NCI-H748 (cell line): Measurements from ENCODE around the gene NRCAM.
"Not testable (repeated sequence)": the region's sequence is repeated elsewhere in the genome, so short reads cannot be mapped to it uniquely, and the experiment has no call there.

Experiments
- DNase-seq: peaks from one replicate; lab custom pipeline; 2025; ENCODE audit not compliant: unreplicated experiment; lab: John Stamatoyannopoulos, UW

Gene NRCAM

GRCh38 chr7:108404509-108405420 lies 51.5 kb downstream of the NRCAM start:
- DNase-seq: no peak

DNA sequence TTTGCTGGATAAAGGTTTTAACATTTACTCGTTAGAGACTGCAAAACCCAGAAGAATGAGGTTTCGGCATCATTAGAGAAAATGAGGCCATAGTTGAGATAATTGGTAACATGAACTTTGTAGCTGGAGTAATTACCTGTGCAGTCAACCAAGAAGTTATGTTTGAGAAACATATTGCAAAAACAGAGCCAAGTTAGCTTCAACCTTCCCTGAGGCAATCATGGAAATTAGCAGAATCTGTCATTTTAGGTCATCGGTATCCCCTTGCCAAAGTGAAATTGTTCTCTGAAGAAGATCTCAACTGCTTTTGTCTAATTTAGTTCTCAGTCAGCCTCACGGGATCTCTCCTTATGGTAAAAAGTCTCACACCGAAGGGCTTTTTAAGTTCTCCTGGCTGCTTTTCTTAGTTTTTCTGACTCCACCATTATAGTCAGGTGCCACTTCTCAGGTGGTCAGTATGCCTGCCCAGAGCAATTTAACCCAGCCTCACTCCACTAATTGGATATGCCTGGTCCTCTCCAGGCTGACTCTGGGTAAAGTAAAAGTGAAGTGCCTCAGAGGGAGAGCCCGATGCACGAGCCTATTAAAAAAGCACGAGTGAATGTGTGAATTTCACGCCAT lies 52.5 kb downstream of the NRCAM start:
- peak; percentile 49 for DNase-seq

DNA sequence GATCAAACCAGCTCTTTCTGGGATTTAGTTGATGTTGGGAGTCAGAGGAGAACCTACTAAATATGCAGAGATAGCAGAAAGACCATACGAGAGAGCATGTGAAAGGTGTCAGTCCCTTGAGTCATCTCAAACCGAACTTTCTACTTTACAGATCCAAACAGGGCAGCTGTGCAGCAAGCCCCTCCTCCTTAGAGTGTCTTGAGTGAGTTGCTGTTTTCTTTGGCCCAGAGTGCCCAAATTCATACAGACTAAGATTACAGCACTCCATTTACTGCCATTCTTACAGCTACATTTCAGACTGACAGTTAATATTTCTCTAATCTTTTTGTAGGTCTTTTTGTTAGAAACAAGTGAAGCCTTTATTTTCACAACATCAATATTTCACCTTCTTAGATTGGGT lies 53.4 kb downstream of the NRCAM start:
- DNase-seq: no peak

GRCh38 chr7:108396080-108396479 lies 60.2 kb downstream of the NRCAM start:
- DNase-seq: no peak

GRCh38 chr7:108395426-108395825 lies 60.8 kb downstream of the NRCAM start:
- no peak for DNase-seq

- peak; percentile 83 for DNase-seq
These were observed 63.1 kb downstream of the NRCAM start for GRCh38 chr7:108393097-108393496.

GRCh38 chr7:108387686-108388085 lies 68.5 kb downstream of the NRCAM start:
- DNase-seq: not testable (repeated sequence)

DNA sequence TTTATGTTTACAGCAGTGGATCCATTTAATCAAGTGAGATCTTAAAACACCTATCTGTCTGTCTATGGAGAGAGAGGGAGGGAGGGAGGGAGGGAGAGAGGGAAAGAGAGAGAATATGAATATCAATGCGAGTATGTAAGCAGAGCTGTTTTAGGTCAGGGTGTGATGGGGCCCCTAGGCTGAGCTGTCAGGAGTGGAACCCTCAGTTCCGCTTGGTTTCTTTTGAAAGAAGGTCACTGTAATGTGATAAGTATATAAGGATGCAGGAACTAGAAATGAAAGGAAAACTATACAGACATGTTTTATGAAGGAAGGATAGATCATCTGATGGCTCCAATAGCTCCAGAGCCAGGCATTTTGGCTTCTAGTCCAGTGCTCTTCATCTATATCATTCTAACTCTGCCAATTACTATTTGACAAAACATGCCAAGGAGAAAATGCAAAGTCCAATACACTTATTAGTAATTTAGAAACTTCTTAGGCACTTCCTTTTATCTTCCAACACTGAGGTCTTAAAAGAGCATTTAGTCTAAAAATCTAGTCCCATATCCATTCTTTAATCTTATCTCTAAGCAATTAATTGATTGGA lies 70.3 kb downstream of the NRCAM start:
- DNase-seq: no peak

DNA sequence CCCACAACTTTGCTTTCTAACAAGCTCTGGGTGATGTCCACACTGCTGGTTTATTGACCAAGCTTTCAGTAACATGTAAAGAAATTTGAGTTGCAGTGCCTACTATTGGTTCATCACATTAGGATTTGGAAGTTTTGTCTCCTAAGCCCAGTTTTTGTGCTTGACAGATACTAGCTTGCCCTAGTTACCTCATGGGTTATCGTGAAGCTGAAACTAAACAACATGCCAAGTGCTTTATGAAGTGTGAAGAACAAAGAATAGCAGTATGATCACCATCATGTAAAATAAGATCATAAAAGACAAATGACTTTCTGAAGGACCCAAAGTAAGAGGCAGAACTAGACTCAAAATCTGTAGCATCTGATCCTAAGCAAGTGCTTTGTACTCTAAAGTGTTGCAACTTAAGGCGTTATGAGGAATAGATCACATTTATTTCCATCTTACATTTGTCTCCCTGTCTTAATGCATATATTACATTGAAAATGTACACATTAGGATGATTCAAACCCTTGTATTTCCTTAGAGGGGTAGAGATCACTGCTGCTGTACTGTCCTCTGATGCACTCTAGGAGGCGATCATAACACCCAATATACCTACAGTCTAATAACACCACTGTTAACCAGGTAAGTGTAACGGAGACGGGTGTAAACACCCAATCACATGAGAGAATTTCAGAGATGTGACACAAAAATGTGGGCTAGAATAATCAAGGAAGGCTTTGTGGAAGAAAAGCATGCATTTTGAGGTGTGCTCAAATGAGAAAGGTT lies 71.3 kb downstream of the NRCAM start:
- peak; percentile 17 for DNase-seq

- no peak for DNase-seq
These were observed 73.3 kb downstream of the NRCAM start for GRCh38 chr7:108382932-108383331.

GRCh38 chr7:108380517-108380916 lies 75.7 kb downstream of the NRCAM start:
- DNase-seq: no peak

DNA sequence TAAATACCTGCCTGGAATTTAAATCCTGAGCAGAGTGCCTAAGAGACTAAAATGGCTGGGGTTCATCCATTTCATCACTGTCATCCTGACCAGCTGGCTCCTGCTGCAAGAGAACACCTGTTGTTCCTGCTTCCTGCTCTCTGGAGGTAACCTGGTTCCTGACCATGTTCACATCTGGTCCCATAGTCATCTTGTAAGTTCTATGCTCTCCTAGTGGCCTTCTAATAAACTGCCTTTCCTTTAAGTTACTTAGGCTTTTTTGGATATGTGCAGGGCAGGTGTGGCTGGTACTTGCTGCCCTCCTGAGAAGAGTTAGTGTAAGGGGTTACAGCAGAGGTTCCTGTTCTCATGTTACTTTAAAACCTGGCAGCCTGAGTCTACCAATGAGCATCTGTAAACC lies 80.0 kb downstream of the NRCAM start:
- DNase-seq: peak; percentile 12

GRCh38 chr7:108375668-108376067 lies 80.6 kb downstream of the NRCAM start:
- DNase-seq: no peak

GRCh38 chr7:108374899-108375298 lies 81.3 kb downstream of the NRCAM start:
- no peak for DNase-seq

DNA sequence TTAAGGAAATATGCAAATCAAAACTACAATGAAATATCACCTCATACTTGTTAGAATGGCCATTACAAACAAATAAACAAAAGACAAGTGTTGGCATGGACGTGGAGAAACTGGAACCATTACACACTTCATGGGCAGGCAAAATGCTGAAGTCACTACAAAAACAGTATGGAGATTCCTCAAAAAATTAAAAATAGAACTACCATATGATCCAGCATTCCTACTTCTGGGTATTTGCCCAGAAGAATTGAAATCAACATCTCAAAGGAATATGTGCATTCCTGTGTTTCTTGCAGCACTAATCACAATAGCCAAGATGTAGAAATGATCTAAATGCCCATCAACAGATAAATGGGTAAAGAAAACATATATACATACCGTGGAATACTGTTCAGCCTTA lies 83.6 kb downstream of the NRCAM start:
- DNase-seq: no peak

GRCh38 chr7:108370616-108371015 lies 85.6 kb downstream of the NRCAM start:
- DNase-seq: no peak

GRCh38 chr7:108368466-108368865 lies 87.8 kb downstream of the NRCAM start:
- DNase-seq: no peak

DNA sequence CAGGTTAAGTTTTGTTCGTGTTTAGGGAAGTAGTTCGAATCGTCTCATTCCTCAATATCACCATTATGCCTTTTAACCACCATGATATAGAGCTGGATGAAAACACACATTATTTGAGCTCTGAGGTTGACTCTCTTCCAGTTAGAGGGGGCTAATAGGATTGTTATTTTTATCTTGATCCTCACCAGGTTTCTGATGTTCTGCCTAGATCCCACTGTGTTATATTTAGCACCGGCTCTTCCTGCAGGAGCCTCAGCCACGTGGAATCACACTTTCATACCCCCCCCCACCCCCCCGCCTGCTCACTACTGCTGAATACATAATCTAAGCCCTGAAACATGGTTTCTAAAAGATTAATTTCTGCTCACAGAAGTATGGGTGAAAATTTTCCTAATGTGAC lies 88.3 kb downstream of the NRCAM start:
- DNase-seq: no peak

- no peak for DNase-seq
These were observed 88.9 kb downstream of the NRCAM start for GRCh38 chr7:108367314-108367713.

- DNase-seq: no peak
These were observed 92.6 kb downstream of the NRCAM start for GRCh38 chr7:108363659-108364058.

- no peak for DNase-seq
These were observed 96.0 kb downstream of the NRCAM start for GRCh38 chr7:108360058-108360800.
